GM21447 (cell line): ENCODE results near the gene TBC1D12.
A peak's percentile ranks its signal among the peaks of the same experiment; 100 is the strongest.
"Not testable (repeated sequence)": the region's sequence is repeated elsewhere in the genome, so short reads cannot be mapped to it uniquely, and the experiment has no call there.

Experiments used
- ATAC-seq: cut with Tn5 transposase; IDR thresholded peaks from one replicate; pipeline ENCODE4 v1.9.1; 2021; ENCODE audit not compliant: unreplicated experiment

TBC1D12 gene

DNA sequence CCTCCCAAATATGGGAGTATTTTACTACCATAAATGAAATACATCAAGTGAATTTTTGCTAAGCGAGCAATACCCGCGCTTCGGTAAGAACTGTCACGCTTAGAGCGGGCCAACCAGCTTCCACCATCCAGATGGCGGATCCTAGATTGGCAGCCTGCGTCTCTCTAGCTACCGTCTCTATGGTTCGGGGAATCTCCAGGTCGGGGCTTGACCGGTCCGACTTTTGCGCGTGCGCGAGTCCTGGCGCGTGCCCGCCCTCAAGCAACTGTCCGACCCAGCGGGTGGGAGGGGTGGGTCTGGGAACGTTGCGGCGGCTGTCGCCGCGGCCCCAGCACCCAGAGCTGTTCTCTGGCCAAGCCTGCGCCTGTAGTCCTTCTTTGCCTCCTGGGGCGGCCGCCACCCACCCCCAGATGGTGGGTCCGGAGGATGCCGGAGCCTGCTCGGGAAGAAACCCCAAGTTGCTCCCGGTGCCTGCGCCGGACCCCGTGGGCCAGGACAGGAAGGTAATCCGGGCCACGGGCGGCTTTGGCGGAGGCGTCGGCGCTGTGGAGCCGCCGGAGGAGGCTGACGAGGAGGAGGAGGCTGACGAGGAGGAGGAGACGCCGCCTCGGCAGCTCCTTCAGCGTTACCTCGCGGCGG, at the start of gene TBC1D12:
TSS of gene TBC1D12 (plus strand) at position 338 of the 639 bp plus-strand sequence. CDS start at position 411, 73 bp downstream.
- ATAC-seq: peak; percentile 65

DNA sequence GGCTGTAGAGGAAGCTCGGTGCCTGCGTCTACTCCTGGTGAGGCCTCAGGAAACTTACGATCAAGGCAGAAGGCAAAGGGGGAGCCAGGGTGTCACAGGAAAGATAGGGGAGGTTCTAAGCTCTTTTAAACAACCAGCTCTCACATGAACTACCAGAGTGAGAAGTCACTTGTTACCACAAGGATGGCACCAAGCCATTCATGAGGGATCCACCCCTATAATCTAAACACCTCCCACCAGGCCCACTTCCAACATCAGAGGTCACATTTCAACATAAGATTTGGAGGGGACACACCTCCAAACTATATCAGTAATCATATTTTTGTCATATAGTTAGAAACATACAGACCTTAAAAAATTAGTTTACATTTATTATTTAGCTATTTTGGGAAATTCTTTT, 49.0 kb upstream of the TBC1D12 start:
- no peak for ATAC-seq

- ATAC-seq: no peak
Observed at GRCh38 chr10:94355841-94356240, 46.5 kb upstream of the TBC1D12 start.

DNA sequence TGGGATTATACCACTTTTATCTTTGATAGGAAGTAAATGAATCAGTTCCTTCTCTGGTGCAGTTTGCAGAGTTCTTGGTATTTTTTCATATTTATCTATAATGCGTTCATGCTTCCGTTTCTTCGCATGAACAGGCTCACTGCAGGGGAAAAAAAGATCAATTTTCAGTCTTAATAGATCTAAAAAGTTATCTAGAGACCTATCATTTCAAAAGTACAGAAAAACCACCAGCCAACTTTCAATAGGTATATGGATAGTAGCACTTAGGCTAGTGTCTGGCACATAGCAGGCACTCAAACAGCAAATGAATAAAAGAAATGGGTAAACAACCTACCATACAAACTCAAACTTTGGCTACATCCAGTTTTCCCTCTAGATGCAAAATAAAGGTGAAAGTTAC, 45.1 kb upstream of the TBC1D12 start:
- ATAC-seq: no peak

- ATAC-seq: no peak
Observed at GRCh38 chr10:94358480-94358879, 43.9 kb upstream of the TBC1D12 start.

DNA sequence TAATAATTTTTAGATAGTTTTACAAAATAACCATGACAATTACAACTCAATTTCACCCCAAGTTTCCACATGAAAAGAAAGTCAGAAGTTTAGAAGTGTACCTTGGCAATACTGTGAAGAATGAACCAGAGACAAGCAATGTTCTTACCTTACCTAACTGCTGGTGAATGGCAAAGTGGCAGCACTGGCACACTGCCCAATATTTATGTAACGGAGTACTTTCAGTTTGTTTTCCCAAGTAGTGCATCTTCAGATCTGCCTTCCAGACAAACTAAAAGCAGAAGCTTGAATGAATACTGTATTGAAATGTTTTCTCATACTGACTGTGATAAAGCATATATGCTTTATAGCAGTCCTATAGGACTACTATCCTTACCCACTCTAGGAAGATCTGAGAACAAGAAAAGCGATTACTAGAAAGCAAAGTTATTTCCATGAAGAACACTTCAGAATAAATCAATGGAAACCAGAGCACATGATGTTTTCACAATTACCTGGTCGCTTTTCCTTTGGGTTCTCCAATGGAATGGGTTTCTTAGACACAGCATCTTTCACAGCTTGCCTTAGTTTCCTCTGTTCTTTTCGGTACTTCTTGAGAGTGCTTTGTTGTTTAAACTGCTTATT, 41.1 kb upstream of the TBC1D12 start:
- no peak for ATAC-seq

- peak; percentile 98 for ATAC-seq
Observed at GRCh38 chr10:94362360-94363250, 39.7 kb upstream of the TBC1D12 start, which contains the start of gene NOC3L. TSS of gene NOC3L (minus strand) at chr10:94362939. CDS start at chr10:94362838, 101 bp downstream.

- ATAC-seq: peak; percentile 3
Observed at GRCh38 chr10:94363251-94363565, 39.1 kb upstream of the TBC1D12 start.

- ATAC-seq: no peak
Observed at GRCh38 chr10:94364482-94364881, 37.9 kb upstream of the TBC1D12 start.

DNA sequence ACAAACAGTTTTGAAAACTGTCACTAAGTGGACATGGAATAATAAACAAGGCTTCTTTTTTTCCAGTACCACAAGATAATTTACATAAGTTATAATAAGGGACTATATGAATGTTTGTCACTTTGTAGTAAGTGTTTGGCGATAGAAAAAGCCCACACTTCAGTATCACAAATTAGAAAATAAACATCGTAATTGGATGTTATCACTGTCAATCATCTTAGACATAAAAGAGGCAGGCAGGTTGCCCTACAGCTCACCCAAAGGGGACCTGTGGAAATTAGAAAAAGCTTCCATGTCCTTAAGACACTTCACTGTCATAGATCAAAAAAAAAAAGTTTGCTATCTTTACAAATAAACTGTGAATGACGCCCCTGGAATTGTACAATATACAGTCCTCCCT, 36.0 kb upstream of the TBC1D12 start:
- ATAC-seq: no peak

- ATAC-seq: no peak
Observed at GRCh38 chr10:94370501-94370900, 31.8 kb upstream of the TBC1D12 start.

DNA sequence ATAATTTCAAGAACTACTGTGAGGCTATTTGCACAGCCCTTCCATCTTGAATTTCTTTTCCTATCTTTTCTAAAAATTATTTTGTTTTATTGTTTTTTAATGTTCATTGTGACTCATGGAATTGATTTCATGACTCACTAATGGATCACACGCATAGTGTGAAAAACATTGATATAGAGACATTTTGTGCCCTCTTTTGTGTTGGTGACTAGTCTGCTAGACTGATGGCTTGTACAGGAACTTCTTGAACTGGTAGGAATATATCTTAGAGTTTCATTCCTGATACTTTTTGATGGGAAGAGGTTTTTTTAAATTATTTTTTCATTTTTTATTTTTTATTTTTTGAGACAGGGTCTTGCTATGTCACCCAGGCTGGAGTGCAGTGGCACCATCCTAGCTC, 27.0 kb upstream of the TBC1D12 start:
- ATAC-seq: no peak

GRCh38 chr10:94376865-94377264, 25.5 kb upstream of the TBC1D12 start:
- no peak for ATAC-seq

GRCh38 chr10:94383530-94383929, 18.8 kb upstream of the TBC1D12 start:
- ATAC-seq: no peak

DNA sequence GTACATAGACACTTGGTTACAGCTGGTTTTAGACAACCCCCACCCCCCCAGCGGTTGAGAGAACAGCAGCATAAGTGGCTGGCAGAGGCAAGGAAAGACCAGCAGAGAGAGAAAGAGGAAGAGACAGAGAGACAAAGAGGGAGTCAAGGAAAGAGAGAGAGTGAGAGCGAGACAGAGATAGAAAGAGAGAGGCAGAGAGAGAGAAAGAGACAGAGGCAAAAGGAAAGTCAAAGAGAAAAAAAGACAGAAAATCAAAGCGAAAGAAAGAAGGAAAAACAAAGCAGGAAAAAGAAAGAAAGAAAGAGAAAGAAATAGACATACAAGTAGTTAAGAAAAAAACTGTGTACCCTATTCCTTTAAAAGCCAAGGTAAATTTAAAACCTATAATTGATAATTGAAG, 16.6 kb upstream of the TBC1D12 start:
- ATAC-seq: not testable (repeated sequence)

DNA sequence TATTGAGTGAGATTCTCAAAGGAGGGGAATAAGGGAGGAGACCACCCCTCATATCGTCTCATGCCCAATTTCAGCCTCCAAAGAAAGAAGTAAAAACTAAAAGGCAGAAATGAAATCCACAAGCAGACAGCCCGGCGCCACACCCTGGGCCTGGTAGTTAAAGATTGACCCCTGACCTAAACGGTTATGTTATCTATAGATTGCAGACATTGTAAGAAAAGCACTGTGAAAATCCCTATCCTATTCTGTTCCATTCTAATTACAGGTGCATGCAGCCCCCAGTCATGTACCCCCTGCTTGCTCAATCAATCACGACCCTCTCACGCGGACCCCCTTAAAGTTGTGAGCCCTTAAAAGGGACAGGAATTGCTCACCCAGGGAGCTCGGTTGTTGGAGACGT, 10.2 kb upstream of the TBC1D12 start:
- ATAC-seq: not testable (repeated sequence)

- ATAC-seq: no peak
Observed at GRCh38 chr10:94397549-94398370, 4.6 kb upstream of the TBC1D12 start.

DNA sequence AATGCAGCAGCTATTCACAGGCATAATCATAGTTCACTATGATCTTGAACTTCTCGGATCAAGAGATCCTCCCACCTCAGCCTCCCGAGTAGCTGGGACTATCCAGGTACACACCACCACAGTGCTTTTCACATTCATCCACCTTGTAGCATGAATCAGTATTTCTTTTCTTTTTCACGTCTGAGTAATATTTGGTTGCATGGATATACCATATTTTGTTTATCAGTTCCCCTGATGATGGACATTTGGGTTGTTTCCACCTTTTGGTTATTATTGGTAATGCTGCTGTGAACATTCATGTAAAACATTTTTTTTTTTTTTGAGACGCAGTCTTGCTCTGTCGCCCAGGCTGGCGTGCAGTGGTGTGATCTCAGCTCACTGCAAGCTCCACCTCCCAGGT, 3.6 kb upstream of the TBC1D12 start:
- ATAC-seq: no peak

GRCh38 chr10:94402843-94403379, 570 bp downstream of the TBC1D12 start:
- peak; percentile 21 for ATAC-seq

DNA sequence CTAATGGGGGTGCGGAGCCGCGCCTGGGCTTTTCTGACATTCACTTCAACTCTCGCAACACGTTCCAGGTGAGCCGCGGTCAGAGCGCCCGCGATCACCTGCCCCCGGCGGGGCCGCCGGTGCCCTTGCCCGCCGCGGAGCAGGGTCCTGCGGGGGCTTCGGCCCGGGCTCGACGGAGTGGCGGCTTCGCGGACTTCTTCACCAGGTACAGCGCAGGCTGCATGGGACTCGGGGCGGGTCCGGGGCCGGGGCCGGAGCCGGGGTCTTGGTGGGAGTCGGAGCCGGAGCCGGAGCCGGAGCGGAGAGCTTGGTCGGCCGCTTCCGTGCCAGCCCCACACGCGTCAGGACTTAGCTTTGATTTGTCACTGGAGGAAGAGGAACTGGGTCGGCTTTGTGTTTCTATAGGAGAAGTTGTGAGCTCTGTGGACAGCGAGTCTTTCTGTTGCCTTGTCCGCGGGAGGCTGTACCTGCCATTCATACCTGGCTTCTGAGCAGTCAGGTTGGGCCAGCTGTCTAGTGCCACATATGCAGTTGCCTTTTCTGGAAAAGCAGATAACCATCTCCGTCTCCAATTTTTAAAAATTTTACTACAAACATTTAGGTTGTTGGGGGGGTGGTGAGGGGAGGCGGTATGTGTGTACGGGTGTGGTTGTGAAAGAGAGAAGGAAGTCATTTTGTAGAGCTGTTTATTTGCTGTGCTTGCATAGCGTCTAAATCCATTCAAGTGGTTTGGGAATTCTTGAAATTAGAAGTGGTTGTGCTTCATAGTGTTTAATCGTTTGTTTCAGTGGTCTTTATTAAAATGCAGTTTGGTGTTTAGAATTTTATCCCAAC, 1.3 kb downstream of the TBC1D12 start:
- peak; percentile 56 for ATAC-seq
